SK-N-SH (cell line): ENCODE results near the gene SAP30BP. TPM values are rescaled to one million over a fixed set of nuclear protein-coding genes. Genes with fewer than 3 reads are reported as not detected.

Experiments
- CTCF ChIA-PET: fragments of 300-600, 350-600 bp; formaldehyde crosslinking; extraction: SDS; loops from one replicate; lab custom pipeline; 2021; lab: Yijun Ruan, JAX
- POLR2A ChIA-PET: fragments of 350-600 bp; sonication (Branson Sonifier 250); formaldehyde crosslinking; extraction: SDS; loops from one replicate; lab custom pipeline; 2020; ENCODE audit warnings: antibody characterized with exemption, inconsistent platforms; lab: Yijun Ruan, JAX
- DNase-seq: peaks from one replicate; pipeline ENCODE4 v3.0.0; 2012
- H2AFZ ChIP-seq: fragments of 200-600 bp; sonication (generic); 2 replicates; pipeline ENCODE4 v1.8.1; 2016; ENCODE audit warnings: antibody characterized with exemption, mild to moderate bottlenecking, low read depth
- H3F3A ChIP-seq: fragments of 200-600 bp; sonication (generic); replicated peaks from 2 replicates; pipeline ENCODE3; 2016; ENCODE audit warnings: antibody characterized with exemption, mild to moderate bottlenecking; ENCODE audit not compliant: insufficient read depth
- H3K27ac ChIP-seq, 2 experiments: fragments of 200-500 bp in 1 of 2; fragments of 200-600 bp in 1 of 2; sonication (Bioruptor generic) in 1 of 2; sonication (generic), shearing (Covaris generic) in 1 of 2; 2 replicates each; pipeline versions ENCODE4 v1.5.1 to v1.6.1; 2014 to 2016; ENCODE audit warnings: low read depth in 2 of 2, inconsistent platforms in 1 of 2, low read length in 1 of 2, mild to moderate bottlenecking in 1 of 2, mixed read lengths in 1 of 2
- H3K27me3 ChIP-seq: fragments of 200-600 bp; sonication (generic), shearing (Covaris generic); 2 replicates; pipeline ENCODE4 v1.6.1; 2016; ENCODE audit warnings: mixed run types; ENCODE audit not compliant: insufficient read depth
- H3K36me3 ChIP-seq, 2 experiments: fragments of 200-500 bp in 1 of 2; fragments of 200-600 bp in 1 of 2; sonication (Bioruptor generic) in 1 of 2; sonication (generic) in 1 of 2; replicated peaks in 1 of 2; 2 replicates each; pipeline versions ENCODE3 to v1.5.1; 2014 to 2016; ENCODE audit warnings: low read length in 1 of 2, mild to moderate bottlenecking in 1 of 2; ENCODE audit not compliant: insufficient read depth in 2 of 2, control insufficient read depth in 1 of 2
- H3K4me1 ChIP-seq, 2 experiments: fragments of 200-500 bp in 1 of 2; fragments of 200-600 bp in 1 of 2; sonication (Bioruptor generic) in 1 of 2; sonication (generic), shearing (Covaris generic) in 1 of 2; 2 replicates each; pipeline versions ENCODE4 v1.5.1 to v1.6.1; 2014 to 2016; ENCODE audit warnings: low read depth in 1 of 2, low read length in 1 of 2, mixed run types in 1 of 2; ENCODE audit not compliant: insufficient read depth in 2 of 2, control insufficient read depth in 1 of 2
- H3K4me2 ChIP-seq: fragments of 200-600 bp; sonication (generic), shearing (Covaris generic); 2 replicates; pipeline ENCODE4 v1.6.1; 2017; ENCODE audit warnings: mixed run types
- H3K4me3 ChIP-seq, 2 experiments: fragments of 200-500 bp in 1 of 2; fragments of 200-600 bp in 1 of 2; sonication (Bioruptor generic) in 1 of 2; sonication (generic), shearing (Covaris generic) in 1 of 2; 2 replicates each; pipeline versions ENCODE4 v1.5.1 to v1.8.1; 2014 to 2016; ENCODE audit warnings: low read depth in 2 of 2, inconsistent platforms in 1 of 2, low read length in 1 of 2, mild to moderate bottlenecking in 1 of 2, mixed read lengths in 1 of 2, moderate library complexity in 1 of 2
- H3K79me2 ChIP-seq: fragments of 200-600 bp; sonication (generic); 2 replicates; pipeline ENCODE4 v1.8.1; 2017; ENCODE audit warnings: mild to moderate bottlenecking; ENCODE audit not compliant: insufficient read depth
- H3K9ac ChIP-seq: fragments of 200-600 bp; sonication (generic); 2 replicates; pipeline ENCODE4 v1.6.1; 2017; ENCODE audit warnings: mixed run types
- H3K9me2 ChIP-seq: fragments of 200-600 bp; sonication (generic); 2 replicates; pipeline ENCODE4 v1.6.1; 2017; ENCODE audit warnings: mixed run types
- H3K9me3 ChIP-seq: fragments of 200-600 bp; sonication (generic); 2 replicates; pipeline ENCODE4 v1.6.1; 2017; ENCODE audit warnings: mixed run types, mild to moderate bottlenecking, moderate library complexity
- H4K20me1 ChIP-seq: fragments of 200-600 bp; sonication (generic); 2 replicates; pipeline ENCODE4 v1.6.1; 2017; ENCODE audit warnings: mild to moderate bottlenecking, mixed run types; ENCODE audit not compliant: insufficient read depth
- FOXM1 ChIP-seq: IDR thresholded peaks from 2 replicates; pipeline ENCODE4 v1.4.0; 2012; ENCODE audit warnings: low read depth, mild to moderate bottlenecking
- GABPA ChIP-seq: IDR thresholded peaks from 2 replicates; pipeline ENCODE4 v1.4.0; 2012; ENCODE audit warnings: low read depth, mild to moderate bottlenecking
- JUND ChIP-seq: IDR thresholded peaks from 2 replicates; pipeline ENCODE4 v1.4.0; 2012
- MEF2A ChIP-seq: IDR thresholded peaks from 2 replicates; pipeline ENCODE4 v1.4.0; 2012; ENCODE audit warnings: low read depth, borderline replicate concordance
- MXI1 ChIP-seq: IDR thresholded peaks from 2 replicates; pipeline ENCODE4 v1.6.1; 2012; ENCODE audit warnings: mild to moderate bottlenecking, low read depth, low read length, improper control_type of control experiment
- NFIC ChIP-seq: IDR thresholded peaks from 2 replicates; pipeline ENCODE4 v1.4.0; 2012; ENCODE audit warnings: borderline replicate concordance
- NRF1 ChIP-seq: IDR thresholded peaks from 2 replicates; pipeline ENCODE4 v1.6.1; 2012; ENCODE audit warnings: low read depth, mild to moderate bottlenecking, low read length
- POLR2AphosphoS5 ChIP-seq: IDR thresholded peaks from 2 replicates; pipeline ENCODE4 v1.6.1; 2012; ENCODE audit warnings: low read depth, low read length
- RFX5 ChIP-seq: IDR thresholded peaks from 2 replicates; pipeline ENCODE4 v1.6.1; 2012; ENCODE audit warnings: mild to moderate bottlenecking, improper control_type of control experiment, low read length
- RXRA ChIP-seq: IDR thresholded peaks from 2 replicates; pipeline ENCODE4 v1.4.0; 2012; ENCODE audit warnings: low read depth, mild to moderate bottlenecking, borderline replicate concordance
- TAF1 ChIP-seq: IDR thresholded peaks from 2 replicates; pipeline ENCODE4 v1.6.1; 2012; ENCODE audit warnings: low read depth, mild to moderate bottlenecking, low read length, moderate library complexity, borderline replicate concordance
- TCF12 ChIP-seq: IDR thresholded peaks from 2 replicates; pipeline ENCODE4 v1.4.0; 2012
- WGBS: methylation state at CpG from one replicate; pipeline ENCODE4 v1.1.6; 2017; ENCODE audit warnings: low lambda C conversion rate; 5-methylcytosine and 5-hydroxymethylcytosine counted together
- polyA plus RNA-seq, 3 experiments: library from polyadenylated mRNA; depleted of rRNA; stranded (reverse); fragments of >200 nt; gene quantifications; 2 replicates each; pipeline ENCODE4 v1.2.3, GENCODE V29; 2012
- TF ChIP-seq, protein P1 (sequence below): IDR thresholded peaks from 2 replicates; pipeline ENCODE4 v1.4.0; 2012; ENCODE audit warnings: low read depth
- TF ChIP-seq, protein P2 (sequence below): fragments of 150-350 bp; IDR thresholded peaks from 2 replicates; pipeline ENCODE4 v1.6.1; 2017; ENCODE audit warnings: antibody characterized with exemption, low read length, low read depth, borderline replicate concordance

Gene SAP30BP
- polyA plus RNA-seq, 1 of the 3 experiments (the other 2 are of a cell fraction) = 158 TPM

GRCh38 chr17:75731086-75731715, 64.1 kb downstream of the SAP30BP start:
- no peaks in the 10 kb centered on the region for H3K36me3 ChIP-seq
- no peaks in the 10 kb centered on the region for H3F3A ChIP-seq
- no peaks in the 10 kb centered on the region for H3K9me3 ChIP-seq
- H3K4me2 ChIP-seq = no peak overlapping the region
- 81% methylated on average over 26 of the region's 26 CpGs for WGBS
- H3K9me2 ChIP-seq = no peaks in the 10 kb centered on the region
- ChIA-PET CTCF (interaction anchor here (0.9 to 25.4 kb wide), 8 partner anchors 15 to 130 kb away, joined by 3 to 419 read pairs (median 6); partner anchors contain the start of gene SMIM5), POLR2A (no interaction called here)
- no peak overlapping the region for H3K4me3 ChIP-seq
- H3K79me2 ChIP-seq = no peaks in the 10 kb centered on the region
- TF ChIP-seq MEF2A (no peak), TAF1 (no peak), GABPA (no peak), JUND (no peak), FOXM1 (no peak), RXRA (no peak), POLR2AphosphoS5 (no peak), MXI1 (no peak), RFX5 (no peak), NRF1 (no peak)
- TF ChIP-seq, protein P1, sequence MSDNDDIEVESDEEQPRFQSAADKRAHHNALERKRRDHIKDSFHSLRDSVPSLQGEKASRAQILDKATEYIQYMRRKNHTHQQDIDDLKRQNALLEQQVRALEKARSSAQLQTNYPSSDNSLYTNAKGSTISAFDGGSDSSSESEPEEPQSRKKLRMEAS = no peak
- DNase-seq = no peak
- no peak overlapping the region for H3K9ac ChIP-seq
- no peak overlapping the region for H3K27ac ChIP-seq
- no peaks in the 10 kb centered on the region for H4K20me1 ChIP-seq
- H3K4me1 ChIP-seq = no peaks in the 10 kb centered on the region
- no peaks in the 10 kb centered on the region for H3K27me3 ChIP-seq
- no peak overlapping the region for H2AFZ ChIP-seq

- no peaks in the 10 kb centered on the region for H3K27me3 ChIP-seq
- no peaks in the 10 kb centered on the region for H3F3A ChIP-seq
- H3K4me2 ChIP-seq = no peak overlapping the region
- no peaks in the 10 kb centered on the region for H4K20me1 ChIP-seq
- TF ChIP-seq NFIC (no peak), RXRA (no peak), TCF12 (no peak)
- TF ChIP-seq, protein P2, sequence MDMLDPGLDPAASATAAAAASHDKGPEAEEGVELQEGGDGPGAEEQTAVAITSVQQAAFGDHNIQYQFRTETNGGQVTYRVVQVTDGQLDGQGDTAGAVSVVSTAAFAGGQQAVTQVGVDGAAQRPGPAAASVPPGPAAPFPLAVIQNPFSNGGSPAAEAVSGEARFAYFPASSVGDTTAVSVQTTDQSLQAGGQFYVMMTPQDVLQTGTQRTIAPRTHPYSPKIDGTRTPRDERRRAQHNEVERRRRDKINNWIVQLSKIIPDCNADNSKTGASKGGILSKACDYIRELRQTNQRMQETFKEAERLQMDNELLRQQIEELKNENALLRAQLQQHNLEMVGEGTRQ = no peak
- H3K79me2 ChIP-seq = no peaks in the 10 kb centered on the region
- no peak overlapping the region for H3K9ac ChIP-seq
- H3K4me3 ChIP-seq = no peak overlapping the region
- H3K4me1 ChIP-seq = no peaks in the 10 kb centered on the region
- DNase-seq = no peak
- no peak overlapping the region for H3K27ac ChIP-seq
- WGBS = 86% methylated on average over 29 of the region's 31 CpGs
- POLR2A ChIA-PET = no interaction called here
- H3K9me3 ChIP-seq = no peaks in the 10 kb centered on the region
- H3K9me2 ChIP-seq = no peaks in the 10 kb centered on the region
- no peaks in the 10 kb centered on the region for H3K36me3 ChIP-seq
- CTCF ChIA-PET = interaction anchor here (1.0 to 25.4 kb wide), 6 partner anchors 8 to 98 kb away, joined by 3 to 419 read pairs (median 9); partner anchors contain the start of gene SMIM5
- no peak overlapping the region for H2AFZ ChIP-seq
Measured at GRCh38 chr17:75731716-75732498, 64.8 kb downstream of the SAP30BP start.
